ENCODE data around the gene E4F1.
"Not testable (repeated sequence)": the region's sequence is repeated elsewhere in the genome, so short reads cannot be mapped to it uniquely, and the experiment has no call there.

The E4F1 gene

DNA sequence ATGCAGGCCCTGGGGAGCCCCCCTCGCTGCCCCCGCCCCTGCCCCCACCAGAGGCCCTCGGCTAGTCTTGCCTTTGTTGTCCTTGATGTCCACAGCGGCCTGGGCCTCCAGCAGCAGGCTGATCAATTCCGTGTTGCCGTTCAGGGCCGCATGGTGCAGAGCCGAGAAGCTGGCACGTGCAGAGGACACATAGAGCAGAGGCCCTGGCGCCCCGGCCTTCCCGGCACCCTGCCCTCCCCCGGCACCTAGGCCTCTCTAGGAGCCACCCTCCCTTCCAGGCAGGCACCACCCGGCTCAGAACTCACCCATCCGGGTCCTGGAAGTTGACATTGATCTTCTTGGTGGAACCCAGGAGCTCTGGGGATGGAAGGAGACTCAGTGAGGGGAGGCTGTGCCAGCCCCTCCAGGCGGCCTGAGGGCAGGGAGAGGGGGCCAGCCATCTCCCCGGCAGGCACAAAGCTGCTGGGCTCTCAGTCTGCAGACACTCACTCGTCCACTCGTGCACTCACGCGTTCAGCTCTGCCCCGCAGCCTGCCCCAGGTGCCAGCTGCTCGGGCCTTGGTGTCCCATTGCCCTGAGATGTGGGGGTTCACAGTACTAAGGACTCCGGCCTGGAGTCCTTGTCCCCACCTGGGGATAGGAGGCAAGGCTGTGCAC, 33.3 kb upstream of the E4F1 start:
- no peak for DNase-seq

DNA sequence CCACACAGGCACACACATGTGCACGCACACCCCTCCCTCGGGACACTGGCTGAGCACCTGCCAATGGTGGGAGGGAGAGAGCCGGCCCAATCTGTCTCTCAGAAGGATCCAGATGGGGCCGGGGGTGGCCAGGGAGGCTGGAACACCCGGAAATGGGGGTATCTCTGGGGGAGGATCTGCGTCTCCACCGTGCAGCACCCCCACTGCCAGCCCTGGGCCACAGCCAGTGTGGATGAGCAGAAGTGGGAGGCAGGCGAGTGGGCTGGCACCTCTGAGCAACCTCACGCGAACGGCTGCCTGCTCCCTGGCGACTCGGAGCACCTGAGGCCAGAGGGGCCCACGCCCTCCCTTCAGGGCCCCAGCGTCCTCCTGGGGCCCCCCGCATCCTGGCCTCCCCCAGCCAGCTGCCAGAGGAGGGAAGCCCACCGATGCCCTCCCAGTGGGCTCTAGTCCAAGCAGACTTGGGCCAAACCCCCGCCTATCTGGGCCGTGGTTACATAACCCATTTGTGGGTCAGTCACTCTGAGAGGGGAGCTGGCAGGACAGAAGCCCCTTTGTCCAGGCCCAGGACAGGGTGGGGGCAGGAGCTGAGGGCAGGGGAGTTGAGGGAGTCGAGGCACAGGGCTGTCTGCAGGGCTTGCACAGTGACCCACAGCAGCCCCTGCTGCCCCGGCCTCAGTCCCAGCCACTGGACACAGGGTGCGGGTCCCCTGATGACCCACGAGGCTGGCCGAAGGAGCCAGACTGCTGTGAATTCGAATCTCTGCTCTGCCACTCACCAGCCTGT, 32.5 kb upstream of the E4F1 start:
- no peak for DNase-seq

DNA sequence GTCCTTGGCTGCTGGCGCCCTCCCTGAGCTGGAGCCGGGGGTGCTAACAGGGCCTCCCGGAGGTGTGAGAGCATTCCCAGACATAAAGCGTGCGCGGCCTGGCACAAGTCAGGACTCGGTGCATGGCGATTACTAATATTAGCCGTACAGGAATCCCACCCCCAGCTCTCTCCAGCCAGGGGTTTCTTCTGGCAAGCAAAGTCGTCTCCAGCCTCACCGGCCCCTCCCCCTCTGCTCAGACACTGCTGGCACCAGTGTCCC, 32.0 kb upstream of the E4F1 start:
- DNase-seq, result no peak

DNA sequence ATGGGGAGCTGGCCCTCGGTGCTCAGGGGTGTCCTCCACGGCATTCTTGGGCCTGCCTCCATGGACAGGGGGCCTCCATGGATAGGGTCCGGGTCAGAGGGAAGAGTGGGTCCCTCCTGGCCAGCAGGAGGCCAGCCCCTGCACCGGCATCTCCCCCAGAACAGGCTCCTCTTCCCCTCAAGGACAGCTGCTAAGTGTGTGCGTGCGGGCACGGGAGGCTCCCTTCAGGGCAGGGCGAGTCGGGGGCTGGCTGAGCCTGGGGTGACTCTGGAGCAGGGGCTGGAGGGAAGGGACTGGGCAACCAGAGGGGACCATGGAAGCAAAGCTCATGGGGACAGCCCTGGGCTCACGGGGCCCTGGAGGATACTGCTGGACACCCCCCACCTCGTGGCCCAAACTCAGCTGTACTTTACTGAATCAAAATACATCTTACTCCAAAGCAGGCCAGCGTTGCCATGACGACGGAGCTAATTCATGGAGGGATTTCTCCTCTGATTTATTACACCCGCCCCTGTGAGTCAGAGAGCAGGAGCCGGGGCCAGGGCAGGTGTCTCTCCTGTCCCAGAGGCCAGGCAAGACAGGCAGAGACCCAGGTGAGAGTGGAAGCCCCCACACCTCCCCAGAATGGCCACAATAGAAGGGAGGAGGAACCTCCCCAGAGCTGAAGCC, 29.1 kb upstream of the E4F1 start:
- DNase-seq, result no peak

DNA sequence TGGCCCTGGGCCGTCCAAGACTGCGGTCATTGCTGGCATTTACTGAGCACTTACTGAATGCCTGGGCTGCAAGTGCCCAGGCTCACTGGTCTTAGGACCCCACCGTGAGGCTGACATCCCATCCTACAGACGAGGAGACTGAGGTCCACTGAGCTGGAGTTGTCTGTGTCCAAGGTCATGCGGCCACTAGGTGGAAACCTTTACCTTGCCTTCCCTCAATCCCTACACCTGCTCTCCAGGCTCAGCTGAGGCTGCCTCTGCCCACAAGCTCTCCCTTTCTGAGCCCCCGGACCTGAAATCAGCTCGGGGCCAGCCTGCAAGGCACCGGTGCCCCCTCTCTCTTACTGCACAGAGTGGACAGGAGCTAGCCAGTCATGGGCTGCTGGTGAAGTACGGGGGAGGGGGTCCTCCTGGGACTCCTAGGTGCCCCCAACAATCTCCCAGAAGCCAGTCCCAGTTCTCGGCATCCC, 28.5 kb upstream of the E4F1 start:
- peak; percentile 63 to 70 for DNase-seq

DNA sequence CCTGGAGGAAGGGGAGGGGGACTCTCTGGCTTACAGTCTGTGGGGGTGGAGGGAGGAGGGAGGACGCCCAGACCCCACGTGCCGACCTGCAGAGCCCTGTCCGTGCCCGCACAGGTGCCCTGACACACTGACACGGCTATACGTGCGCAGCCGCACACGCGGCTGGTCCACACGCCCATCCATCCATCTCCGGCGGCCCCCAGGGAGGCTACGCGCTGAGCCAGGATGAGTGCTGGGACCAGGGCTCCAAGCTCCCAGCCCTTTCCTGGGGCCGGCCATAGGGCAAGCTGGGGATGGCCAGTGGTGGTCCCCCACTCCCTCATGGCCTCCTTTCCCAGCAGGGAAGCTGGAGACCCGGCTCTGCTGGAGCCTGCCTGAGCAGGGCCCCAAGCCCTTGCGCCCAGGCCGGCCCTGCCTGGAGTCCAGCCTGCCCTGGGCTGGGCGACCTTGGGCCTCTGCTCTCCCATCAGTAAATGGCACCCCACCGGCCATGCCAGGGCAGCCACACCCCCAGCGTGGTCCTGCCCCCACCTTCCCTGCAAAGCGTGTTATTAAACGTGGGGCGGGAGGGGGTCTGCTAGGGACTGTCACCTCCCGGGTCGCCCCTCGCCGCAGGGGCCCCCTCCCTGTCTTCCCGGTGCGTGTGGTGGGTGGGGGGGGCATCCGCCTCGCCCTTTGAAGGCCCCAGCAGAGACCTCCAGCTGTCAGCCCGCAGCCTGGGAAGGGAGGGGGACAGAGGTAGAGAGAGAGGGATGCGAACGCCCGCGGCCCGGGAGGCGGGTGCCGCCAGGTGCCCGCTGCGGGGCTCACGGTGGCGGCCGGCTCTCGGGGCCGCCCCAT, 27.8 kb upstream of the E4F1 start:
- no peak for DNase-seq

DNA sequence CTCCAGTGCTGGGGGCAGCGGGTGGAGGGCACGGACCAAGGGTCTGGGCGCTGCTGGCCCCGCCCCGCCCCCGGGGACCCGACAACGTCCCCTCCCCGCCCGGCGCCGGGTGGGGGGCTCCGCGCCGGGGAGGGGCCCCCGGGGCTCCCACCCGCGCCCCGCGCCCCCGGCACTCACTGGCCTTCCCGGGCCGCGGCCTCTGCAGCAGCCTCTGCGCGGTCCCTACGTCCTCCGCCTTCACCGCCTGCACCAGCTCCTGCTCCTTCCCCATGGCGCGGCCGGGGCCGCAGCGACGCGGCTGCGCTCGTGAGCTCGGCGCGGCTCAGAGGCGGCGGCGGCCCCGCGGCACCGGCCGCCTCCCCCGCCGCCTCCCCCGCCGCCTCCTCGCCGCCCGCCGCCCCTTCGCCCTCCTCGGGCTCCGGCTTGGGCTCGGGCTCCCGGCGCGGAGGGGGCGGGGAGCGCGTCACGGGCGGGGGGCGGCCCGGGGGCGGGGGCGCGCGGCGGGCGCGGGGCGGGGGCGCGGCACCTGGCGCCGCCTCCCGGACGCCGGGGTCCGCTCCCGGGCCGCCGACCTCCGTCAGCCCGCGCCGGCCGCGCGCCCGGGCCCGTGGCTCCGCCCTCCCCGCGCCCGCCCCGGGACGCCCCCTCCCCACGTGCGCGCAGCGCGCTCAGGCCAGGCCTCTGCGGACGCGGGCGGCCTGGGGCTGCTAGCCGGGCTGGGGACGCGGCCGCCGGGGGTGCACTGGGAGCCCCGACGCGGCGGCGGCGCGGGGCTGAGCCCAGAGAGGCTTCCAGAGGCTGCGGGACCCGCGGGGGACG, 27.0 kb upstream of the E4F1 start, which contains the start of gene CASKIN1:
Gene CASKIN1, minus strand, starts transcription at position 444 of the 819 bp plus-strand sequence. Its CDS starts 173 bp downstream, at position 271.
- peak in 1 of 2 donors; percentile 19 for DNase-seq

DNA sequence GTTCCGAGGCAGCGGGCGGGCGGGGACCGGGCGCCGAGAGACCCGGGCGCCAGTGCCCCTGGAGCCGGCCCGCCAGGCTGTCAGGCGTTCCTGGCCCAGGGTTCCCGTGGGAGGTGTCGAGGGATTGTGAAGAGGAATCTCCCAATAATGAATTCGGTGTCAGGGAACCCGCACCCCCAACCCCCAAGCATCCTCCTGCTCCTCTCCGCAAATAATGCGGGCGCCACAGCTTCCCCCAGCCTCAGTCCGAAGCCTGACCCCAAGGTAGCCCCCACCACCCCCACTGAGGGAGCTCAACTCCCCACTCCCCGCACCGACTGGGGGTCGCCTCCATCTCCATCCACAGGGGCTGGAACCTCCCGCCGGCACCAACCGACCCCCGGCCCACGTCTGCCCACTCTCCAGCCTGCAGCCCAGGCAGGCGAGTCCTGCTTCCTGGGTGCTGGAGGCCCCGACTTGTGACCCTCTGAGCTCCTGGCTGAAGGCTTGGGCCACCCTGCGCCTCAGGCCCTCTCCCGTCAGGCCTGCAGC, 26.3 kb upstream of the E4F1 start:
- no peak for DNase-seq

DNA sequence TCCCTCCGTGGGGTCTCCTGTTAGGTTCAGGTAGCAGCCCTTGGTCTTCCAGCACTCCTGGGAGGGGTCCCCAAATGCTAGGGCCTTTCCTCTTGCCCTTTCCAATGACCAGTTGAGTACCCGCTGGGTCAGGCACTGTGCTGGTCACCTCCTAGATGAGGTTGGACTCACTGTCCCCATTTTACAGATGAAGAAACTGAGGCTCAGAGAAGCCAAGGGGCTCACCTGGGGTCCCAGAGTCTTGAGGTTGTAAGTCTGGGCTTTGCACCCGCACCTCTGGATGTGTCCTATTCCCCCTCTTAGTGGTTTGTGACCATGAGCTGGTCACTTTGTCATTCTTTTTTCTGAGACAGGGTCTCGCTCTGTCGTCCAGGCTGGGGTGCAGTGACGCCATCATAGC, 25.6 kb upstream of the E4F1 start:
- no peak for DNase-seq

DNA sequence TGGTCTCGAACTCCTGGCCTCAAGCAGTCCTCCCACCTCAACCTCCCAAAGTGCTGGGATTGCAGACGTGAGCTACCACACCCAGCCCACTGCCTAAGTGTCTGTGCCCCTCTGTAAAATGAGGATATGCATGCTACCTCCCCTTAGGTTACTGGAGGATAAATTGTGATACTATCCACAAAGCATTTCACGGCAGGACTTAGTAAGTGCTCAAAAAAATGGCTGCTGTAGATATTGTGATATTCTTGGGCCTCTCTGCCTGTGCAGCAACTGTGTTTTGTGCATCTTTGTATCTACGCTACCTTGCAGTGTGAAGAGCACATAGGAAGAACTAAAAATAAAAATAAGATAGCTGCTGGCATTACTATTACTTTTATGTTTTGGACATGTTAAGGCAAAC, 25.1 kb upstream of the E4F1 start:
- DNase-seq, result no peak

DNA sequence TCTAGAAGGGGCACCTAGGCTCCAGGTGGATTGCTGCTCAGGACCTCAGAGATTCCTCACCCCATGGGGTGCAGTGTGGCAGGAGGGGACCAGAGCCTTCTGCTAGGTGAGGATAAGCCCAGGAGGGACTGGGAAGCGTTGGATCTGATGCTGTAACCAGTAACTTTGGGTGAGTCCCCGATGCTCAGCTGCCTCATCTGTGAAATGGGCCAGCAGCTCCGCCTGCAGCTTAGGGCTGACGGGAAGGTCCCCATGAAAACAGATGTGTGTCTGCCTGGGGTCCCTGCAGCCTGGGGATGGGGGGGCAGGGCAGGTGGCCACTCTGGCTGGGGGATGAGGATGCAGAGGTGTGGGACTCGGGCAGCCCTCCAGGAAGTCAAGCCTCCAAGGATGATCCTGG, 24.3 kb upstream of the E4F1 start:
- DNase-seq, result no peak

DNA sequence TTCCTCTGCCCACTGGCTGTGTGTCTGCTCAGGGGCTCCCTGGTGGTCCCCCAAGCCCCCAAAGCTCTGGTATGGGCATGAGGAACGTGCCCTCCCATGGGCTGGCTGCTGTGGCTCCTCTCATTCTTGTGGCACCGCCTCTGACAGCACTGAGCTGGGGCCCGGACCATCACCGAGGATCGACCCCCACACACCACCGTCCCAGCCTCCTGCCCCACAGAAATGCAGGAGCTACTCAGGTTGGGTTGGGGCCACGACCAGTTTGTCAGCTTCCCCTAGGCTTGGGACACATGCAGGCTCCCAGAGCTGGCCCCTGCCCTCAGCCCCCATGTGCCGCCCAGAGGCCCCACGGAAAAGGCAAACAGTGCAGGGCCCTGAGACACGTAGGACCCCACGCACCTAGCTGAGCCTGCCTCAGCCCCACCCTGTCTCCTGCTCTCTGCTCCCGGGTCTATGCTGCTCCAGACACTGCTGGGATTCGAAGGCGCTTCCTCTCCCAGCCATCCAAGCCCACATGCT, 23.7 kb upstream of the E4F1 start:
- DNase-seq, result no peak

DNA sequence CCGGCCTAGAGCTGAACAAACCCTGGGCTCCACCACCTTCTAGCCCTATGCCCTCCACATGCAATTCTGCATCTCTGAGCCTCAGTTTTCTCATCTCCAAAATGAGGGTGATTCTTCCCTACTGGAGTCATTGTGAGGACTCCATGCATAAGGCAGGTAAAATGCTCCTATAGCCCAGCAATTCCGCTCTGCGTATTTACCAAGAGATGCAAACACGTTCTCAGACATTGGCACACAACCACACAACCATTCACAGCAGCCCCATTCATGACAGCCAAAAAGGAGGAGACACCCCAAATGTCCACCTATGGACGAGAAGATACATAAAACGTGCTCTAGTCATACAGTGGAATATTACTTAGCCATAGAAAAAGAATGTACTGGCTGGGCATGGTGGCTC, 23.1 kb upstream of the E4F1 start:
- DNase-seq, result no peak

DNA sequence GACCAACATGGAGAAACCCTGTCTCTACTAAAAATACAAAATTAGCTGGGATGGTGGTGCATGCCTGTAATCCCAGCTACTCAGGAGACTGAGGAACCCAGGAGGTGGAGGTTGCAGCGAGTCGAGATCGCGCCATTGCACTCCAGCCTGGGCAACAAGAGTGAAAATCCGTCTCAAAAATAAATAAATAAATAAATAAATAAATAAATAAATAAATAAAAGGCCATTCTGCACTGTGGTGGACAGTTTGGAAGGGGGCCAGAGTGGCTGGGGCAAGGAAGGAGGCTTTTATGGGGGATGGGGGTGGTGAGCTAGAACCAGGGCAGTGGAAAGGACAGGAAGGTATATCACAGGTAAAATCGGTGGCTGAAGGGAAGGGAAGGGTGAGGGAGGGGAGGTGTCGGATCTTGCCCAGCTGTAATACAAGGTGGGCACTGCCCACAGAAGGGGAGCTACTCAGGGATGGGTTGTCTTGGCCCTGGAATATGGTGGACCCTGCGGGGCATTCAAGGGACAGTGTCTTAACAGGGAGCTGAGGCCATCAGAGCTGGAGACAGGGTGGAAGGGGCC, 20.2 kb upstream of the E4F1 start:
- DNase-seq, result not testable (repeated sequence)

DNA sequence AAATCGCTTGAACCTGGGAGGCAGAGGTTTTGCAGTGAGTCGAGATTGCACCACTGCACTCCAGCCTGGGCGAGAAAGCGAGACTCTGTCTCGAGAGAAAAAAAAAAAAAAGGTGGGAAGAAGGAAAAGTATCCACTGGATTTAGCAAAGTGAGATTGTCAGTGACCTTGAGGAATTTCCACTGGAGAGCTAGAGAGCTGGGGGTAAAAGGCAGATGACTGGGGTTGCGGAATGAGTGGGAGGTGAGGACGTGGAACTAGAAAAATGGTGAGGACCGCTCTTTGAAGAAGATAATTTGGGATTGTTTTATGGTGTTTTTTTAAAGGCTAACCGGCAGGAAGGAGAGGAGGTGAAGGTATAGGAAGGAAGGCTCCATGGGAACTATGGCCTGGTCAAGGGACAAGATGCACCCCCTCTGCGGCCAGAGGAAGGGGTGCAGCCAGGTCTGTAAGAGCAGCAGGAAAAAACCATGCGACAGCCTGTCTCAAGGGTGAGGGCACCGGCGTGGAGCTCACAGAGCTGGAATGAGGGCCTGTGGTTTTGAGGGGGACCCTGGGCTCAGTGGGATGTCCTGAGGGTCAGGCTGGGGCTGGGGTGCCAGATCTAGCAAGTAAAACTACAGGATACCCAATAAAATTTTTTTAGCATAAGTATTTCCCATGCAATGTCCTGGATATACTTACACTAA, 18.8 kb upstream of the E4F1 start:
- DNase-seq, result no peak

DNA sequence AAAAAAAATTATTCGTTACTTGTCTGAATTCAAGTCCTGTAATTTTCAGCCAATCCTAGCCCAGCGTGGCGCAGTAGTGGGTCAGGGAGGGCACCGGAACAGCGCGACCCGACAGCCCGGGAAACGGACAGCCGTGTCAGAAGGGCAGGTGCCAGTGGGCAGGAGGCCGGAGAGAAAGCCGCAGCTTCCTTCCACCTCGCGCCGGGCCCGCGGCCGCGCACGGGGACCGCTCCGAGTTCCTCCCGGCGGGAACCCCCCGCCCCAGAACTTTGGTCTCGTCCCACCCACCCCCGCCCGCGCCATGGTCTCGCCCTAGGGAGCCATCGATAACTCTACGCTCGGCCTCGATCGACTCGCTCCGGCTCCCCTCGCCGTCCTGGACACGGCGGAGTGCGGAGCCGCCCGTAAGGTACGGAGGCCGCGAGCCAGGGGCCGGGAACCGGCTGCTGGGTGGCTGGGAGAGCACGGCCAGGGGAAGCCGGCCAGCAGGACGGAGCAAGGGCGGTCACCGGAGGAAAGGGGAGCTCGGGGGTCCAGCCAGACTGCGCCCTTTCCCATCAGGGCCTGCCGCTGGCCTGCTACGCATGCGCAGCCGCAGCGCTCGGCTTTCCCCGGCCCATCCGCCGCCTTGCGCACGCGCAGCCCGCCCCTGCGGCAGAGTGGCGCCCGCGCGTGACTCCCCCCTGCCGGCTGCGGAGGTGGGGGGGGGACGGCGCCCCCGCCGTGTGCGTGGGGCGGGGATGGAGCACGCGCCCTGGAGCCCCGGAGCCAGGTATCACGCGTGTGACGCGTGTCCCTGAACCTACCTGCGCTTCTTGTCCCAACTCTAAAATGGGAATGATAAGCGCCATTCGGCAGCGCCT, 18.1 kb upstream of the E4F1 start, which contains the start of gene MLST8:
Gene MLST8, plus strand, starts transcription at position 351 of the 863 bp plus-strand sequence. CDS start 632 bp downstream, outside the sequence.
- DNase-seq, result peak; percentile 89 to 94

DNA sequence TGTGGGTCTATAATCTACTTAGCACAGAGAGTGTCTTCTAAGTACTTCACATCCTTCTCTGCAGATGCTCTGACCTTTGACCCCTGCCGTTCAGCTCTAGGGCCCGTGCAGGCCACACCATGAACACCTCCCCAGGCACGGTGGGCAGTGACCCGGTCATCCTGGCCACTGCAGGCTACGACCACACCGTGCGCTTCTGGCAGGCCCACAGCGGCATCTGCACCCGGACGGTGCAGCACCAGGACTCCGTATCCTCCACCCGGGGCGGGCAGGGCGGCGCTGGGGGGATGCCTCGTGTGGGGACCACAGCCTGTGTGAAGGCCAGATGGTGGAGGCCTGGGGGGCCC, 17.5 kb upstream of the E4F1 start:
- DNase-seq, result no peak

DNA sequence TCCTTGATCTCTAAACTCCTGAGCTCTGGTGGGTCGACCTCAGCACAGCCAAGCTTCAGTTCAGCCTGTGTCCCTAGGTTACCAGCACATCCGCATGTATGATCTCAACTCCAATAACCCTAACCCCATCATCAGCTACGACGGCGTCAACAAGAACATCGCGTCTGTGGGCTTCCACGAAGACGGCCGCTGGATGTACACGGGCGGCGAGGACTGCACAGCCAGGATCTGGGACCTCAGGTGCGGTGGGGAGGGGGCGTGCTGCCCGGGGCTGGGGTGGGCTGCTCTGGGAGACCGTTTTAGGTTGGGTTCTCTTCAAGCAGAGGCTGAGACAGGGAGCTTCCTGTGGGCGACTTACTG, 17.0 kb upstream of the E4F1 start:
- no peak for DNase-seq

DNA sequence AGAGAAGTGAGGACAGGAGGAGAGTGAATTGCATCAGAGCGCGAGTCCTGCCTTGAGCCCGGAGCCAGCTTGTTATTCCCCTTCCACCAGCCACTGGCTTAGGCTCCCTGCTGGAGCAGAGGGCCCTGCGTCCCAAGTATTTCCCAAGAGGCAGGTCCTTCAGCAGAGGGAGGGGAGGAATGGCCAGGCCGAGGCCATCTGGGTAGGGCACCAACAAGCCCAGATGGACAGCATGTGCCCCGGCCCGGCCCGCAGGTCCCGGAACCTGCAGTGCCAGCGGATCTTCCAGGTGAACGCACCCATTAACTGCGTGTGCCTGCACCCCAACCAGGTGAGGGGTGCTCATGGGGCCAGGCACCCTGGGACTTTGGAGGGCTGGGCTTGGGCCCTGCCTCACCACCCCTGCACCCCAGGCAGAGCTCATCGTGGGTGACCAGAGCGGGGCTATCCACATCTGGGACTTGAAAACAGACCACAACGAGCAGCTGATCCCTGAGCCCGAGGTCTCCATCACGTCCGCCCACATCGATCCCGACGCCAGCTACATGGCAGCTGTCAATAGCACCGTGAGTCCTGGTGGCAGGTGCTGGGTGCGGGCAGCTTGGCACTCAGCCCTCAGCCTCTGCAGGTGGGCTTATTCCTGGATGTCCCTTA, 16.5 kb upstream of the E4F1 start:
- DNase-seq, result no peak
